Measurements from ENCODE around the gene NTSR1.

Gene NTSR1

DNA sequence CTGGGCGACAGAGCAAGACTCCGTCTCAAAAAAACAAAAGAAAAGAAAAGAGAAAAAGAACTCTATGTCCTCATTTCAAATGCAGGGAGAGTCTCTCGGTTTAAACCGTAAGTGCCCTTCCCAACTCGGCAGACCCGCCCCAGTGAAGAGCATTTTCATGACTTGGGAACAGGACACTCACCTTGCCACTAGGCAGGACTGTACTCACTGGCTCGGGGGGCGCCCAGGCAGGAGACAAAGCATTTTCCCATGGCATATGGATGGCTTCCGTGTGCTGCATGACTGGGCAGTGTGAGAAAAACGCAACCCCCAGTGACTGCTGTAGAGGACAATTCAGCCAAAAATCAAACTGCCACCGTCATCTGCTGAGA lies 64.0 kb downstream of the NTSR1 start:
- no peak overlapping the region for H3K4me3 ChIP-seq
- H3K27ac ChIP-seq = no peak overlapping the region
- TF ChIP-seq CTCF (IDR thresholded peaks at IDR 0.05) = no peak
- DNase-seq (ENCODE audit: low spot score) = no peak

- no peak overlapping the region for H3K27ac ChIP-seq
- no peak for DNase-seq (ENCODE audit: low spot score)
- no peak for TF ChIP-seq CTCF (IDR thresholded peaks at IDR 0.05)
- H3K4me3 ChIP-seq = no peak overlapping the region
Observed at GRCh38 chr20:62772990-62773844, 64.6 kb downstream of the NTSR1 start.

DNA sequence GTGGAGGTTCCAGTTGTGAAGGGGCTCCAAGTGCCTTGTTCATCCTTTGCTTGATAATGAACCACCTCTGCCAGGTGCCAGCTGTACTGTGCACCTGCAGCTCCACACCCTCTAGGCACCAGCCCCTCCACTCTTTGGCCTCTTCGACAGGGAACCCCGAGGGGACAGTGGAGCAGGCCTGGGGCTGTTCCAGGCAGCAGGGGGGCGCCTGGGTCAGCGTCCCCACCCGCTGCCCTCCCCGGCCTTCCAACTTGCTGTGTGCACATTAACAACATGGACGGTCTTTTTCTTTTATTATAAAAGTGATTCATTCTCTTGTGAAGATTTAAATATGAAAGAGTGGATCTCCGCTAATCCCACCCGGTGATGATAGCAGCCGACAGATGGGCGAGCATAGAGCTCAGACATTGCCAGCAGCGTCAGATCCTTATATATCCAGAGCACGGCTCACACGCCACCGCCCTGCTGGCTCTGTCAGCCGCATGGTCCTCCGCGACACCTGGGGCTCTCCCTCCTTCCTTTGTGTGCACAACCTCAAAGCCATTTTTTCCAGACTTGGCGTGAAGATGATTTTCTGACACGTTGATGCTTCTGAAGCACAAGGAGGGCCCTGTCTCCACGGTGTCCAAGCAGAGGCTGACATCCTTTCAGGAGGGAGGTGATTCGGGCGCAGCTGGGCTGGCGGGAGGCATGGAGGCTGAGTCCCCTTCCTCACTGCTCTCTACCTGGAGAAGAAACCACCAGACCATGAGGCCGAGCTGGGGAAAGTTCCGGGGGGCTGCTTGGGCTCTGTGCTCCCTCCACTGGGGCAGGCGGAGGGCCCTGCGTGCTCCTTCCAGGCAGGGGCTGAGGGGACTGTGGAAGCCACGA lies 65.4 kb downstream of the NTSR1 start:
- no peak overlapping the region for H3K4me3 ChIP-seq
- no peak for TF ChIP-seq CTCF (IDR thresholded peaks at IDR 0.05)
- H3K27ac ChIP-seq = no peak overlapping the region
- no peak for DNase-seq (ENCODE audit: low spot score)

DNA sequence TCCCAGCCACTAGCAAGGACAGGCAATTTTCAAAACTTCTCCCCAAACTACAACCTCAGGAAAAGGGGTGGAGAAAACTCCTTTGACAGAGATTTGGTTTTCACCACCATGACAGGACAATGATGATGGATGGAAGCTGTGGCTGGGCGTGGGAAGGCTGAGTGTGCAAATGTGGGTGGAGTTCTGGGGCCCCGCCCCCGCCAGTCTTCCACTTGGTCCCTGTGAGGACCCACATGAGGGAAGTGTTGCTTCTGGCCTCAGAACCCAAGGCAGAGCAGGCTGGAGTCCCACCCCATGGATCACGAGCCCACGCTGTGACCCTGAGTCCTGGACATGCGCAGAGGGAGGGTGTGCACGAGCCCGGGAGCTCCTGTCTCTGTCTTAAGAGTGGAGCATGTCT lies 66.1 kb downstream of the NTSR1 start:
- TF ChIP-seq CTCF (IDR thresholded peaks at IDR 0.05) = no peak
- no peak overlapping the region for H3K27ac ChIP-seq
- DNase-seq (ENCODE audit: low spot score) = no peak
- no peak overlapping the region for H3K4me3 ChIP-seq

DNA sequence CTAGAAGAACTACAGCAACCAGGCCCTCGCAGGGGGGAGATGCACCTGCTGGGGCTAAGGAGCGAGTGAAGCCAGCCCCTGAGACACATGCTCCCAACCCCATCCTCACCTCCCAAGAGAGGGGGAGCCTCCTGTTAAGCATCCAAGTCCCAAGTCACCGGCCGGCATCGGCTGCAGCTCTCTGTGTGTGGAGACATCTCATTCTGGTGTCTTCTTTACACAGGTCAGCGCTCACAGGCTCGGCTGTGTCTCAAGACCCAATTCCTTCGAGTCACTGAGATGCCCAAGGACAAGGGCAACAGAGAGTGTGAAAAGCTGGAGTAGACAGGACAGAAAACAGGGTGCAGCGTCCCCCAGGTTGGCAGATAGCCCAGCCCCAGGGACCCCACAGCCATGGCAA lies 66.6 kb downstream of the NTSR1 start:
- no peak for DNase-seq (ENCODE audit: low spot score)
- no peak for TF ChIP-seq CTCF (IDR thresholded peaks at IDR 0.05)
- H3K4me3 ChIP-seq = no peak overlapping the region
- H3K27ac ChIP-seq = no peak overlapping the region

DNA sequence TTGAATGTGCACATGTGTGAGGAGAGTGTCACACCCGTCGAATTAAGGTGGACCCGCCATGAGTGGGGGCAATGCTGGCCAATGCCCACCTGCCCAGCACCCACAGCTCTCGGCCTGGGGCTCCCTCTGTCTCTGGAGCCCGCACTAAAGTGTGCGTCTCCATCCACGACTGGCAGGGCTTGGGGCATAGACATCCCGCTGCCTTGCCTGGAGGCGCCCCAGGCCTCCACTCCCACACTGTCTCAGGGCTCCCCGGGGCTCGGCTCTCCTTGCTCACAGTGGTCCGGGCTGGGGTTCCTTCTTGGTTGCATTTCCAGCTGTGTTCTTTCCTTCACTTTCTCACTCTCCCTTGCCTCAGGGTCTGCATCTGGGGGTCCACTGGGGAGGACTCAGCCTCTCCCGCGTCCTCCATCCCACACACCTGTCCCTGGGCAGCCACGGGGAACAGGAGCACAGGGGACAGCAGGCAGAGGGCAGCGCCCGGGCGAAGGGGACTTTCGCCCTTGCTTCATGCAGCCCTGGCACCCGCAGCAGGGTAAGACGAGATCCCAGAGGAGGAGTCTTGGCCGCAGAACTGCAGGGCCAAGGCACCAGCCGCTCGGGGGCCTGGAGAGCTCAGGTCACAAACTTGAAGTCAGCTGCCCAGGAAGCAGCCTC lies 67.5 kb downstream of the NTSR1 start:
- no peak for TF ChIP-seq CTCF (IDR thresholded peaks at IDR 0.05)
- Histone ChIP-seq H3K27ac (no peak overlapping the region), H3K4me3 (no peak overlapping the region)
- DNase-seq (ENCODE audit: low spot score) = no peak

All from coronary artery (tissue), 2 donors.